AG04450 (cell line): ENCODE results near the gene NUP188. TPM values are rescaled to one million over a fixed set of nuclear protein-coding genes. Genes with fewer than 3 reads are reported as not detected.
"Not testable (repeated sequence)": the region's sequence is repeated elsewhere in the genome, so short reads cannot be mapped to it uniquely, and the experiment has no call there.

Source experiments
- CTCF ChIA-PET: fragments of 300-600, 350-600 bp; formaldehyde crosslinking; extraction: SDS; loops from one replicate; lab custom pipeline; 2022; ENCODE audit warnings: antibody characterized with exemption, inconsistent platforms; lab: Charles Lee
- POLR2A ChIA-PET: fragments of 350-600 bp; formaldehyde crosslinking; extraction: SDS; loops from one replicate; lab custom pipeline; 2021; ENCODE audit warnings: antibody characterized with exemption, inconsistent platforms; lab: Yijun Ruan, JAX
- DNase-seq: peaks from one replicate; pipeline ENCODE4 v3.0.0-alpha.2; 2011; ENCODE audit warnings: low read depth, low spot score
- H3K27ac ChIP-seq: one replicate; pipeline ENCODE4 v1.5.1; 2012; ENCODE audit warnings: low read depth, low read length, control low read depth
- H3K27me3 ChIP-seq: one replicate; pipeline ENCODE4 v1.6.0; 2012; ENCODE audit warnings: low read length; ENCODE audit not compliant: control insufficient read depth, insufficient read depth
- H3K4me3 ChIP-seq: 2 replicates; pipeline ENCODE4 v1.5.1; 2011; ENCODE audit warnings: mild to moderate bottlenecking, low read depth, low read length, control low read depth
- H3K9me3 ChIP-seq: 2 replicates; pipeline ENCODE4 v1.5.1; 2012; ENCODE audit warnings: low read length; ENCODE audit not compliant: control insufficient read depth, insufficient read depth
- CTCF ChIP-seq: IDR thresholded peaks from 2 replicates; pipeline ENCODE4 v1.5.1; 2011; ENCODE audit warnings: low read depth, low read length, control low read depth, inconsistent platforms
- polyA plus RNA-seq: library from polyadenylated mRNA; depleted of rRNA; stranded (reverse); fragments of >200 nt; gene quantifications from 2 replicates; pipeline ENCODE4 v1.2.3, GENCODE V29; 2011

The NUP188 gene
- polyA plus RNA-seq, 1 experiment, result 46.3 TPM

DNA sequence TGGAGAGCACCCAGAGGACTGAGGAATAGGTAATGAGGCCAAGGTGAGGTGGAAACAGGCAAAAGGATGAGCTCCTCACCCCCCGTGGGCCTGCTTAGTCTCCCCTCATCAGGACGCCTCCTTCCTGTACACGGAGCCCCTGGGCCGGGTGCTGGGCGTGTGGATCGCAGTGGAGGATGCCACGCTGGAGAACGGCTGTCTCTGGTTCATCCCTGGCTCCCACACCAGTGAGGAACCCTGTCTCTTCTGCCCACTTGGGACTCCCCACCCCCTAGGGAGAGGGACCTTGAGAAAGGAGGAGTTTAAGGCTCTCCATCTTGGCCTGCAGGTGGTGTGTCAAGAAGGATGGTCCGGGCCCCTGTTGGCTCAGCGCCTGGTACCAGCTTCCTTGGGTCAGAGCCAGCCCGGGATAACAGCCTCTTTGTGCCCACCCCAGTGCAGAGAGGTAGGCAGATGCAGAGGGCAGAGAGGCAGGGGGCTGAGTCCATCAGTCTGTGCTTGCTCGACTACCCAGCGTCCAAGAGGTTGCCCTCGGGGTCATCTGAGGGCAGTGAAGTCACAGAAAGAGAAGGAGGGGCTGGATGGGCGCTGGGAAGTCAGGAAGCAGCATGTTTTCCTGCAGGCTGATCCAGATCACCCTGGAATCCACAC, 7.1 kb upstream of the NUP188 start:
- Histone ChIP-seq H3K27me3 (no peaks in the 10 kb centered on the region), H3K4me3 (no peak overlapping the region), H3K9me3 (no peaks in the 10 kb centered on the region), H3K27ac (no peak overlapping the region)
- DNase-seq, result no peak
- ChIA-PET POLR2A (no interaction called here), CTCF (no interaction called here)
- no peak for TF ChIP-seq CTCF

GRCh38 chr9:128940946-128941755, 6.3 kb upstream of the NUP188 start:
- no peaks in the 10 kb centered on the region for H3K27me3 ChIP-seq
- no peaks in the 10 kb centered on the region for H3K9me3 ChIP-seq
- CTCF ChIA-PET, result no interaction called here
- no peak for TF ChIP-seq CTCF
- no peak overlapping the region for H3K27ac ChIP-seq
- no peak overlapping the region for H3K4me3 ChIP-seq
- no peak for DNase-seq
- POLR2A ChIA-PET, result no interaction called here

DNA sequence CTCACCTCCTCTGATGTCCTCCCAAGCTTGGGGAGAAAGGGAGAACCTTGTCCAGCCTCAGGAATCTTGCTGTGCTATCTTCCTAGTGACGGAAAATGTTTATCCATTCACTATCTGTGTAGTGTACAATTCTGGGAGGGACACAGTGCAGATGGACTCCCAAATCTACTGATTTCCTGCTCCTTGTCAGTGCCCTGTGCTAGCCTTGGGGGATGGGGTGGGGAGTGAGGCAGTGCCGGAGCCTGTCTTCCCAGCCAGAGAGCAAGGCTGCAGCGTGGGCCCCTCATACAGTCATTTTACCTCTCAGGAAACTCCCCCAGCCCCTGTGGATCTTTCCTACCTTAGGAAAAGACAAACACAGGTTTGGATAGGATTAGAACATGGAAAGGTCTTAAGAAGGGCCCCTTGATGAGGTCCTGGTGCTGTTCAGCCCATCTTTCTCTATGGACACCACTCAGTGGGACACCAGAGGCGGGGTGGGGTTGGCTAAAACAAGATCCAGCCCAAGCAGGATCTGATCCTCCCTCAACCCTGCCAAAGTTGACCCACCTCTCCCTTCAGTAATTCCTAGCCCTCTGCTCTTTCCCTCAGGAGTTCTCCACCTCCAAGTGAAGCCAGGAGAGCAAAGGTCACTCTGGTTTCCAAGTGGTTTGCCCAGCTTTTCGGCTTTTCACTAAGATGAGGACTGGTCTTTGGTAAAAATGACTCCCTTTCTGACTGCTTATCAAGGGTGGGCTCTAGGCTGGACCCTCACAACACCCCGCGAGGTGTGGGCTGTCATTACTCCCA, 3.5 kb upstream of the NUP188 start:
- Histone ChIP-seq H3K27me3 (no peaks in the 10 kb centered on the region), H3K4me3 (no peak overlapping the region), H3K9me3 (peaks cover 5% of the 10 kb centered on the region; the same call in 1 of the 2 replicates), H3K27ac (no peak overlapping the region)
- CTCF ChIA-PET, result no interaction called here
- no peak for TF ChIP-seq CTCF
- POLR2A ChIA-PET, result no interaction called here
- no peak for DNase-seq

- H3K9me3 ChIP-seq, POLR2A ChIA-PET, H3K4me3 ChIP-seq, H3K27ac ChIP-seq, H3K27me3 ChIP-seq, DNase-seq: not testable (repeated sequence)
- CTCF ChIA-PET, result interaction anchor here (1.3 kb wide), 1 partner anchor 17 kb away, joined by 7 read pairs; no protein-coding TSS in a partner anchor
Measured at GRCh38 chr9:128944966-128945365, 2.5 kb upstream of the NUP188 start.

DNA sequence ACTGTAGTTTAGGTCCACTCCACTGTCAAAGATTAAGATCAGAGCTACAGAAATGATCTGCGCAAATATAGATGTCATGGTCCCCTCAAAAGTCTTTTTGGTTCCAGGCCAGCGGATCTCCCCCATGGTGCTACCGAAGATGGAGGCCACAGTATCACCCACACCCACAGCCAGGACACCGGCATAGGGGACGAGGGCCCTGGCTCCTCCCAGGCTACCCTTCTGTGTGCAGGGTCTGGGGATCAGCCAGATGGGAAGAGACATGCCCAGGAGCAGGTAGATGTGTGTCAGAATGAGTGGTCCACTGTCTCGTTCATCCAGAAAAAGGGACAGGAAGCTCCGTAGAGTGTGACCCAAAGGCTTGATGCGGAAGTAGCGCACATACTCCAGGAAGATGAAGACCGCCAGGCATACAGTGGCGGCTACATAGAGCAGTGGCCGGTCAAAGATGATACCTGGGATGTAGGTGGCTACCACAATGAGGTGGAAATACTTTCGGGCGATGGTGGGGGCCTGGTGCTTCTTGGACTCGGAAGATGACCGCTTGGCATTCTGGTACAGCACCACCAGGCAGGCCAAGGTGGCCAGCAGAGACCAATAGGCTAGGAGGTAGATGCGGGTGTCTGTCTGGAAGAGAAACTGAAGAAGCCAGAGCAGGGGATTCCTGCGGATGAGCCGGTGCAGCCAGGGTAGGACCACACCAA, 1.5 kb upstream of the NUP188 start:
- DNase-seq, result no peak
- no peaks in the 10 kb centered on the region for H3K27me3 ChIP-seq
- H3K27ac ChIP-seq, result peak overlapping the region; percentile 12
- H3K4me3 ChIP-seq, result no peak overlapping the region
- no peak for TF ChIP-seq CTCF
- peaks cover 5% of the 10 kb centered on the region; the same call in 1 of the 2 replicates for H3K9me3 ChIP-seq
- ChIA-PET POLR2A (no interaction called here), CTCF (interaction anchor here (1.3 kb wide), 1 partner anchor 18 kb away, joined by 7 read pairs; no protein-coding TSS in a partner anchor)
